GM19035 (cell line): ENCODE measurements around the gene CUX1.
"Not testable (repeated sequence)": the region's sequence is repeated elsewhere in the genome, so short reads cannot be mapped to it uniquely, and the experiment has no call there.

Experiments
- ATAC-seq: cut with Tn5 transposase; IDR thresholded peaks from one replicate; pipeline ENCODE4 v1.9.1; 2021; ENCODE audit not compliant: unreplicated experiment

The CUX1 gene

GRCh38 chr7:101999393-101999792, 182.0 kb downstream of the CUX1 start:
- ATAC-seq = no peak

DNA sequence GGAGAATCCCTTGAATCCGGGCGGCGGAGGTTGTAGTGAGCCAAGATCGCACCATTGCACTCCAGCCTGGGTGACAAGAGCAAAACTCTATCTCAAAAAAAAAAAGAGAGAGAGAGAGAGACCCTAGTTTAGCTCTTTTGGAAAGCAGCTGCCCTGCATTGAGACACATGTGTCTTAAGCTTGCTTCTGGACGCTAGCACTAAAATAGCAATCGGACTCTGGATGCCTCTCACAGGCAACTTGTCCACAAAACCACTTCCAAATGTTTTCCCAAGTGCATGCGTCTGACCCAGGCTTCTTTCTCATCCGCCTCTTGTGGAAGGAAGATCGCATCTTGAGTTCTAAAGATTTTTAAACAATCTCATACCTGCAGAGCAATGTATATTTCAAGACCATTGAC, 182.7 kb downstream of the CUX1 start:
- no peak for ATAC-seq

DNA sequence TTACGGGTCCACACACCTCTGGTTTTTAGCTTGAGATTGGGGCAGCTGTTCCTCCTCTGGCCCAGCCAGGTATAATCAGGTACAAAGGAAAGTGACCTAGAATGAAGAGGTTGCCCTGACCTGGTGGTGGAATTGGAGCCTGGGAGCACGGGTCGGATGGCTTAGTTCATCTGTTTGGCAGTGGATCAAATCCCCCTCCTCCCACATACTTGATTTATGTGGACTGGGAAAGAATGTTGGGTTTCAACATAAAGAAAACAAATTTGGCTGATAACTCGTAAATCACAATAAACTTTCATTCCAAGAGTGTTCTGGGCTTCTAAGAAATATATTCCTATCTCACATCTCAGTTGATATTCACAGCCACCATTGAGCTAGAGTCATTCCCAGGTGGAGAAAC, 186.8 kb downstream of the CUX1 start:
- no peak for ATAC-seq

DNA sequence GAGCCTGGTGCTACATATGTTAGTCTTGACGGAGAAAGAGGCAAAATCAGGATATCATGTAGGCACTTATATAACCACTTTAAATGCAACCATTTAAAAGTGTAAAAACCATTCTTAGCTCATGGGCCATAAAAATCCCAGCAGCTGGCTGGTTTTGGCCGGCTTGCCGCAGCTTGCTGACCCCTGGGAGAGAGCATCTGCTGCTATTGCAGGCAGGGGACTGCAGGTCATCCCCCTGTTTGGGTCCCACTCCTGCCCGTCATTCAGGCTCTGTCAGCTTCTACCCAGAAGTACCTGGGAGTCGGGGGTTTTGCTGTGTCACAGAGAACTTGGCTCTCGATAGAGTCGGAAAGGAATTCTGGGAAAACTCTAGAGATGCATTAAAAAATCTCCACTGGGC, 187.4 kb downstream of the CUX1 start:
- ATAC-seq = no peak

GRCh38 chr7:102005933-102006480, 188.6 kb downstream of the CUX1 start:
- ATAC-seq = no peak

DNA sequence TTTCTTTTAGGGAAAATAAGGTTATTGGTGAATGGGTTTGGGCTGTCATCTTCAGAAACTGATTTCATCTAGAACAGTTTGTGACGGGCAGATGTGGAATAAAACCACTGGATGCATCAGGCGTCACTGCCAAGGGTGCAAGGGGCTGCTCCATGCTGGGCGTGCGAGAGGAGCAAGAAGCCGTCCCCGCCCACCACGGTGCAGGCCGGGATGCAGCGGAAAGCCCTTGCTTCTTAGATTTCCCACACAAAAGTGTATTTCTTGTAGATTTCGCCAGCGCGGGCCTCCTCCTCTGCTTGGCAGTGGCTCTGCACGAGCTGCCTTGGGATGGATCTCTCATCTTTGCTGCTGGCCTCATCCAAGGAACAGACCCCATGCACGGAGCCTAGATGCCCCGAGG, 189.3 kb downstream of the CUX1 start:
- no peak for ATAC-seq

GRCh38 chr7:102008535-102009262, 191.3 kb downstream of the CUX1 start:
- ATAC-seq = no peak

- ATAC-seq = no peak
Observed at GRCh38 chr7:102009628-102010027, 192.2 kb downstream of the CUX1 start.

GRCh38 chr7:102012112-102012830, 194.8 kb downstream of the CUX1 start:
- ATAC-seq = not testable (repeated sequence)

GRCh38 chr7:102012941-102013461, 195.6 kb downstream of the CUX1 start:
- no peak for ATAC-seq

DNA sequence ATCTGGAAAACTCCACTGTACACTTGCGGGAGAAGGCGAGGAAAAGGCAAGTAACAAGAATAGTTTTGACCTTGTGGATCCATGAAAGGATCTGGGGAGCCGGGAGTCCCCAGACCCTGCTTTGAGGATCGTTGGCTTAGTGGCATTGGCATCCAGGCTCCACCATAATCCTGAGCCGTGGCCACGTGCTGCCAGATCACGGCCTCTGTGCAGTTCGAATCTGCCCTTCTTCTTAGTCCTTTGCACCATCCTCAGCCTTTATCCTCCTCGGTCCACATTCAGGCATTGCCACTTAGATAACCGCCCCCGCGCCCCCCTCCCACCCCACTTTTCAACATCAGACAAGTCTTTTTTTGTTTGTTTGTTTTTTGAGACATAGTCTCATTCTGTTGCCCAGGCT, 201.4 kb downstream of the CUX1 start:
- ATAC-seq = no peak

DNA sequence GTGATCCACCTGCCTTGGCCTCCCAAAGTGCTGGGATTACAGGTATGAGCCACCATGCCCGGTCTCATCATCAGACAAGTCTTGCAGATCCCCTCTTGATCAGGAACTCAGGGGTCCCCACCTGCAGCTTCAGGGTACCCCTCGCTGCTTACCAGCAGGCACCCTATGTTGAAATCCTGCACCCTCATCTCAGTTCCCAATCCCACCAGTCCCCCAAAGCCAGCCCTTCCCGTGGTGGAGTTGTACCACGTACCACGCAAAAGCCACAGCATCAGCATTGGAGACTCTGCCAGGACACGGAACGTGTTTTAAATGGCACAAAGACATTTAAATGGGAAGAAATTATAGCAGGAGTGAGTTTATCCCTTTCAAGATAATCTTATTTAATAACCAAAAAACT, 202.0 kb downstream of the CUX1 start:
- ATAC-seq = no peak

DNA sequence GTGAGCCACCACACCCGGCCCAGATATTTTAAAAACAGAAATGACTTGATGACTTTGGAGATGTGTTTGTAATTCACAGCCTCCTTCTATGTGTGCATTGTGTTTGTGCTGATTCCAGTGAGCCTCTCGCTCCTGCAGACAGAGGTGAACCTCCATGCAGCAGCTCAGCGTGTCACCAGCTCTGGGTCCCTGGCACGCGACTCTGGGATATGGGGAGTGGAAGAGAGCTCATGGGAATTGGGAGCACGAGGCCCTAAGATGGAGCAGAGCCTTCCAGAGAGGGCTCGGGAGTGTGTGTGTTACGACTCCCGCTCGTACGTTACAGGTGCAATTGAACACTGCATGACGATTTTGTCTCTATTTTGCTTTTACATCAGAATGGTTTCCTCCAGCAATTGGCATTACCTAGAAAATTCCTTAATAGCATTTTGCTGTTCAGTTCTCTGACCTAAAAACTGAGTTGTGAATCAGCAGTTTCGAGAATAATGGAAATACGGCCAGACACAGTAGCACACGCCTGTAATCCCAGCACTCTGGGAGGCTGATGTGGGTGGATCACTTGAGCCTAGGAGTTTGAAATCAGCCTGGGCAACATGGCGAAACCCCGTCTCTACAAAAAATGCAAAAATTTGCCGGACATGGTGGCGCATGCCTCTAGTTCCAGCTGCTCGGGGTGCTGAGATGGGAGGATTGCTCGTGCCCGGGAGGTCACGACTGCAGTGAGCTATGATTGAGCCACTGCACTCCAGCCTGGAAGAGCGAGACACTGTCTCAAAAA, 204.6 kb downstream of the CUX1 start:
- no peak for ATAC-seq

DNA sequence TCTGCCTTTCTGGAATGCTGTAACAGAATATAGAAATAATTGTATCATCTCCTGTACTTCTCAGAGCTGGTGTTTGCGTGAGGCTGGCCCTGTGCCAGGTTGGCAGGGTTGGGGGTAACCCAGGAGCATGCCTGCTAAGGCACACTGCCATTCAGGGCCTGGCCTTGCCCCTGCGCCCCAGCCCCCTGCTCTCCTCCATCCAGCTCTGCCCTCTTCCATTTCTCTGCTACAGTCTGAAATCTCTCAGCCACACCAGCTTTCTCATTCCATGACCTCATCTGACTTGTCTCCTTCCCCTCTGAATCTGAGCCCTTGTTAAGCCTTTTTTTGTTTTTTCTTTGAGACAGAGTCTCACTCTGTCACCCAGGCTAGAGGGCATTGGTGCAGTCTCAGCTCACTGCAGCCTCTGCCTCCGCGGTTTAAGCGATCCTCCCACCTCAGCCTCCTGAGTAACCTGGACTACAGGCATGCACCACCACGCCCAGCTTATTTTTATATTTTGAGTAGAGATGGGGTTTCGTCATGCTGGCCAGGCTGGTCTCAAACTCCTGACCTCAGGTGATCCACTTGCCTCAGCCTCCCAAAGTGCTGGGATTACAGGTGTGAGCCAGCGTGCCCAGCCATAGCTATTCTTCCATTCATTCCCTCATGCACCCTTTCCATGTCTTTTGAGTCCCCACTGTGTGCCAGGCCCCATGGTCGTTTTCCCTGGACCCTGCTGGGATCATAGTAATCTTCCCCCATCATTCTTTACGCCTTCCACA, 206.8 kb downstream of the CUX1 start:
- no peak for ATAC-seq

GRCh38 chr7:102024769-102025391, 207.5 kb downstream of the CUX1 start:
- no peak for ATAC-seq

DNA sequence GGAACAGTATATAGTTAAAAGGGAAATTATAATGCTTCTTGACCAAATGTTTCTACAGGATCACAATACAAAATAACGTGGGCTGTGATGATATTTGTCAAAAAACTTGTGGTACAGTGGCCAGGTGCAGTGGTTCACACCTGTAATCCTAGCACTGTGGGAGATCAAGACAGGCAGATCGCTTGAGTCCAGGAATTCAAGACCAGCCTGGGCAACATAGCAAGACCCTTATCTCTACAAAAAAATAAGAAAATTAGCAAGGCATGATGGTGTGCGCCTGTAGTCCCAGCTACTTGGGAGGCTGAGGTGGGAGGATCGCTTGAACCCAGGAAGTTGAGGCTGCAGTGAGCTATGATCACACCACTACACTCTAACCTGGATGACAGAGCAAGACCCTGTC, 208.4 kb downstream of the CUX1 start:
- not testable (repeated sequence) for ATAC-seq

GRCh38 chr7:102028206-102028826, 210.9 kb downstream of the CUX1 start:
- no peak for ATAC-seq

DNA sequence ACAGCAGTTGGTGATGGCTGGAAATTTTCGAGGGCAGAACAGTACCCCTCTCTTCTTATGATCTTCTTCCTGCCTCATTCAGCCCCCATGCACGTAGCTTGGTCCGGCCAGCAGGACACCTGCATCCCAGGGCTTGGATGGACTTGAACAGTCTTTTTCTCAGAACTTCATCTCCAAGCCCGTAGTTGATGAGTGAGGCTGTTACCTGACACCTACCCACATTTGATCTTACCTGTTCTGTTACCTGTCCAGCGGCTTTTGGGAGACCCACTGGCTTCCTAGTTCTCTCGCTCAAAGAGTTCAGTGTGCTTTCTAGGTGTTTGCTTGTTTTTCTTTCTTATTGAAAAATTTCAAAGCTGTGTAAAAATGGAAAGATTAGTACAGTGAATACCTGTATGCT, 212.2 kb downstream of the CUX1 start:
- no peak for ATAC-seq

- ATAC-seq = no peak
Observed at GRCh38 chr7:102030696-102031095, 213.3 kb downstream of the CUX1 start.

DNA sequence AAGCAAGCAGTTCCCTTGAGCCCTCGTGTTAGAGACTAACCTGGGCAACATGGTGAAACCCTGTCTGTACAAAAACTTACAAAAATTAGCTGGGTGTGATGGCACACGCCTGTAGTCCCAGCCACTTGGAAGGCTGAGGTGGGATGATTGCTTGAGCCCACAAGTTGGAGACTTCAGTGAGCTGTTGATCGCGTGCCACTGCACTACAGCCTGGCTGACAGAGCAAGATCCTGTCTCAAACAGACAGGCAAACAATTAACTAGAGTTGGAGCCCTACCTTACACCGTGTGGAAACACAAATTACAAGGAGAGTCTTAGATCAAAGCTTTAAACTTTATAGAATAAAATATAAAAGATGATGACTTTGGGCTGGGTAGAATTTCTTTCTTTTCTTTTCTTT, 219.5 kb downstream of the CUX1 start:
- no peak for ATAC-seq
